ENCODE measurements around the gene GORASP1.

Gene GORASP1

GRCh38 chr3:39141171-39141995 is 34.0 kb upstream of the GORASP1 start:
- H3K4me3 ChIP-seq (ENCODE audit: low read depth in 1 of 2, low read length in 2 of 2): peak overlapping the region in 1 of 2 donors; percentile 26
- peaks cover 30 to 35% of the 10 kb centered on the region in 2 donors for H3K36me3 ChIP-seq (ENCODE audit: control insufficient read depth in 1 of 2, insufficient read depth in 2 of 2, low read length in 2 of 2)
- peaks cover 37 to 49% of the 10 kb centered on the region in 2 donors for H3K4me1 ChIP-seq (ENCODE audit: control insufficient read depth in 1 of 2, insufficient read depth in 2 of 2, low read length in 2 of 2)
- H3K27me3 ChIP-seq (ENCODE audit: control insufficient read depth in 1 of 2, insufficient read depth in 2 of 2, low read length in 2 of 2): no peaks in the 10 kb centered on the region
- H3K9ac ChIP-seq (ENCODE audit: low read depth in 1 of 2, low read length in 2 of 2): peak overlapping the region; percentile 5 to 44
- H3K27ac ChIP-seq (ENCODE audit: low read depth, low read length): peak overlapping the region; percentile 73
- H3K9me3 ChIP-seq (ENCODE audit: control insufficient read depth in 1 of 2, low read length in 2 of 2): no peaks in the 10 kb centered on the region

GRCh38 chr3:39140341-39140971 is 33.0 kb upstream of the GORASP1 start:
- H3K27me3 ChIP-seq (ENCODE audit: control insufficient read depth in 1 of 2, insufficient read depth in 2 of 2, low read length in 2 of 2): no peaks in the 10 kb centered on the region
- H3K9ac ChIP-seq (ENCODE audit: low read depth in 1 of 2, low read length in 2 of 2): no peak overlapping the region
- H3K4me3 ChIP-seq (ENCODE audit: low read depth in 1 of 2, low read length in 2 of 2): no peak overlapping the region
- H3K27ac ChIP-seq (ENCODE audit: low read depth, low read length): no peak overlapping the region
- H3K4me1 ChIP-seq (ENCODE audit: control insufficient read depth in 1 of 2, insufficient read depth in 2 of 2, low read length in 2 of 2): peaks cover 29 to 42% of the 10 kb centered on the region in 2 donors
- peaks cover 30 to 31% of the 10 kb centered on the region in 2 donors for H3K36me3 ChIP-seq (ENCODE audit: control insufficient read depth in 1 of 2, insufficient read depth in 2 of 2, low read length in 2 of 2)
- no peaks in the 10 kb centered on the region for H3K9me3 ChIP-seq (ENCODE audit: control insufficient read depth in 1 of 2, low read length in 2 of 2)

- no peaks in the 10 kb centered on the region for H3K9me3 ChIP-seq (ENCODE audit: control insufficient read depth in 1 of 2, low read length in 2 of 2)
- no peaks in the 10 kb centered on the region for H3K27me3 ChIP-seq (ENCODE audit: control insufficient read depth in 1 of 2, insufficient read depth in 2 of 2, low read length in 2 of 2)
- no peak overlapping the region for H3K4me3 ChIP-seq (ENCODE audit: low read depth in 1 of 2, low read length in 2 of 2)
- no peak overlapping the region for H3K27ac ChIP-seq (ENCODE audit: low read depth, low read length)
- H3K36me3 ChIP-seq (ENCODE audit: control insufficient read depth in 1 of 2, insufficient read depth in 2 of 2, low read length in 2 of 2): peaks cover 21 to 23% of the 10 kb centered on the region in 2 donors
- peaks cover 29 to 40% of the 10 kb centered on the region in 2 donors for H3K4me1 ChIP-seq (ENCODE audit: control insufficient read depth in 1 of 2, insufficient read depth in 2 of 2, low read length in 2 of 2)
- no peak overlapping the region for H3K9ac ChIP-seq (ENCODE audit: low read depth in 1 of 2, low read length in 2 of 2)
Observed at GRCh38 chr3:39139442-39139841, 32.0 kb upstream of the GORASP1 start.

- H3K9me3 ChIP-seq (ENCODE audit: control insufficient read depth in 1 of 2, low read length in 2 of 2): no peaks in the 10 kb centered on the region
- no peak overlapping the region for H3K9ac ChIP-seq (ENCODE audit: low read depth in 1 of 2, low read length in 2 of 2)
- H3K27me3 ChIP-seq (ENCODE audit: control insufficient read depth in 1 of 2, insufficient read depth in 2 of 2, low read length in 2 of 2): no peaks in the 10 kb centered on the region
- no peak overlapping the region for H3K27ac ChIP-seq (ENCODE audit: low read depth, low read length)
- no peak overlapping the region for H3K4me3 ChIP-seq (ENCODE audit: low read depth in 1 of 2, low read length in 2 of 2)
- H3K4me1 ChIP-seq (ENCODE audit: control insufficient read depth in 1 of 2, insufficient read depth in 2 of 2, low read length in 2 of 2): peaks cover 29 to 40% of the 10 kb centered on the region in 2 donors
- H3K36me3 ChIP-seq (ENCODE audit: control insufficient read depth in 1 of 2, insufficient read depth in 2 of 2, low read length in 2 of 2): peaks cover 16 to 17% of the 10 kb centered on the region in 2 donors
Observed at GRCh38 chr3:39138804-39139415, 31.5 kb upstream of the GORASP1 start.

GRCh38 chr3:39137991-39138803 is 30.8 kb upstream of the GORASP1 start:
- peaks cover 29 to 40% of the 10 kb centered on the region in 2 donors for H3K4me1 ChIP-seq (ENCODE audit: control insufficient read depth in 1 of 2, insufficient read depth in 2 of 2, low read length in 2 of 2)
- no peak overlapping the region for H3K4me3 ChIP-seq (ENCODE audit: low read depth in 1 of 2, low read length in 2 of 2)
- H3K27me3 ChIP-seq (ENCODE audit: control insufficient read depth in 1 of 2, insufficient read depth in 2 of 2, low read length in 2 of 2): no peaks in the 10 kb centered on the region
- H3K27ac ChIP-seq (ENCODE audit: low read depth, low read length): no peak overlapping the region
- H3K36me3 ChIP-seq (ENCODE audit: control insufficient read depth in 1 of 2, insufficient read depth in 2 of 2, low read length in 2 of 2): peaks cover 9 to 11% of the 10 kb centered on the region in 2 donors
- H3K9ac ChIP-seq (ENCODE audit: low read depth in 1 of 2, low read length in 2 of 2): no peak overlapping the region
- H3K9me3 ChIP-seq (ENCODE audit: control insufficient read depth in 1 of 2, low read length in 2 of 2): no peaks in the 10 kb centered on the region

- Histone ChIP-seq H3K4me1 (ENCODE audit: control insufficient read depth in 1 of 2, insufficient read depth in 2 of 2, low read length in 2 of 2) (peaks cover 23 to 33% of the 10 kb centered on the region in 2 donors), H3K27me3 (ENCODE audit: control insufficient read depth in 1 of 2, insufficient read depth in 2 of 2, low read length in 2 of 2) (no peaks in the 10 kb centered on the region), H3K36me3 (ENCODE audit: control insufficient read depth in 1 of 2, insufficient read depth in 2 of 2, low read length in 2 of 2) (peaks cover 2 to 3% of the 10 kb centered on the region in 2 donors), H3K9me3 (ENCODE audit: control insufficient read depth in 1 of 2, low read length in 2 of 2) (no peaks in the 10 kb centered on the region), H3K9ac (ENCODE audit: low read depth in 1 of 2, low read length in 2 of 2) (no peak overlapping the region), H3K4me3 (ENCODE audit: low read depth in 1 of 2, low read length in 2 of 2) (no peak overlapping the region), H3K27ac (ENCODE audit: low read depth, low read length) (no peak overlapping the region)
Observed at GRCh38 chr3:39137435-39137936, 30.1 kb upstream of the GORASP1 start.

- peaks cover 0 to 3% of the 10 kb centered on the region in 2 donors for H3K36me3 ChIP-seq (ENCODE audit: control insufficient read depth in 1 of 2, insufficient read depth in 2 of 2, low read length in 2 of 2)
- H3K9me3 ChIP-seq (ENCODE audit: control insufficient read depth in 1 of 2, low read length in 2 of 2): no peaks in the 10 kb centered on the region
- H3K27me3 ChIP-seq (ENCODE audit: control insufficient read depth in 1 of 2, insufficient read depth in 2 of 2, low read length in 2 of 2): no peaks in the 10 kb centered on the region
- H3K27ac ChIP-seq (ENCODE audit: low read depth, low read length): no peak overlapping the region
- H3K4me1 ChIP-seq (ENCODE audit: control insufficient read depth in 1 of 2, insufficient read depth in 2 of 2, low read length in 2 of 2): peaks cover 16 to 26% of the 10 kb centered on the region in 2 donors
- H3K9ac ChIP-seq (ENCODE audit: low read depth in 1 of 2, low read length in 2 of 2): no peak overlapping the region
- no peak overlapping the region for H3K4me3 ChIP-seq (ENCODE audit: low read depth in 1 of 2, low read length in 2 of 2)
Observed at GRCh38 chr3:39136533-39137434, 29.4 kb upstream of the GORASP1 start.

- Histone ChIP-seq H3K4me1 (ENCODE audit: control insufficient read depth in 1 of 2, insufficient read depth in 2 of 2, low read length in 2 of 2) (peaks cover 2 to 11% of the 10 kb centered on the region in 2 donors), H3K9ac (ENCODE audit: low read depth in 1 of 2, low read length in 2 of 2) (no peak overlapping the region), H3K4me3 (ENCODE audit: low read depth in 1 of 2, low read length in 2 of 2) (no peak overlapping the region), H3K27me3 (ENCODE audit: control insufficient read depth in 1 of 2, insufficient read depth in 2 of 2, low read length in 2 of 2) (no peaks in the 10 kb centered on the region), H3K36me3 (ENCODE audit: control insufficient read depth in 1 of 2, insufficient read depth in 2 of 2, low read length in 2 of 2) (peaks cover 0 to 3% of the 10 kb centered on the region in 2 donors), H3K9me3 (ENCODE audit: control insufficient read depth in 1 of 2, low read length in 2 of 2) (no peaks in the 10 kb centered on the region), H3K27ac (ENCODE audit: low read depth, low read length) (no peak overlapping the region)
Observed at GRCh38 chr3:39135170-39135805, 27.9 kb upstream of the GORASP1 start.

All from duodenal mucosa (tissue), 2 donors.